Mucosa of rectum (tissue), 2 donors: ENCODE measurements around the gene COLEC11.
A peak's percentile ranks its signal among the peaks of the same experiment; 100 is the strongest.

ENCODE experiments used
- H3K27ac ChIP-seq, 2 donors: one replicate each; pipeline ENCODE4 v1.7.0; 2013; ENCODE audit warnings: inconsistent platforms in 2 of 2, low read depth in 2 of 2, low read length in 2 of 2
- H3K27me3 ChIP-seq, 2 donors: one replicate each; pipeline ENCODE4 v1.7.0; 2013; ENCODE audit warnings: low read length in 2 of 2; ENCODE audit not compliant: control insufficient read depth in 2 of 2, insufficient read depth in 2 of 2
- H3K36me3 ChIP-seq, 2 donors: one replicate each; pipeline ENCODE4 v1.7.0; 2013; ENCODE audit warnings: low read length in 2 of 2; ENCODE audit not compliant: control insufficient read depth in 2 of 2, insufficient read depth in 2 of 2
- H3K4me1 ChIP-seq, 2 donors: one replicate each; pipeline ENCODE4 v1.7.0; 2013; ENCODE audit warnings: low read length in 2 of 2, mild to moderate bottlenecking in 1 of 2; ENCODE audit not compliant: control insufficient read depth in 2 of 2, insufficient read depth in 2 of 2
- H3K4me3 ChIP-seq, 2 donors: one replicate each; pipeline ENCODE4 v1.7.0; 2013; ENCODE audit warnings: low read length in 2 of 2
- H3K9ac ChIP-seq, 2 donors: one replicate each; pipeline ENCODE4 v1.7.0; 2013; ENCODE audit warnings: low read length in 2 of 2, low read depth in 1 of 2, mild to moderate bottlenecking in 1 of 2
- H3K9me3 ChIP-seq, 2 donors: one replicate each; pipeline ENCODE4 v1.7.0; 2013; ENCODE audit warnings: low read length in 2 of 2; ENCODE audit not compliant: control insufficient read depth in 2 of 2
- donor health status: healthy.
- donor health status: Normal muscosa, but diverticular disease.

The COLEC11 gene

GRCh38 chr2:3651691-3652648 is 57.1 kb downstream of the COLEC11 start:
- Histone ChIP-seq H3K27ac (peak overlapping the region; percentile 36 to 65), H3K27me3 (peaks cover 0 to 5% of the 10 kb centered on the region in 2 donors), H3K9ac (peak overlapping the region; percentile 32 to 37), H3K4me1 (peaks cover 4 to 6% of the 10 kb centered on the region in 2 donors), H3K4me3 (peak overlapping the region; percentile 52 to 59), H3K9me3 (no peaks in the 10 kb centered on the region), H3K36me3 (no peaks in the 10 kb centered on the region)

GRCh38 chr2:3652896-3653625 is 58.1 kb downstream of the COLEC11 start:
- H3K27me3 ChIP-seq = peaks cover 0 to 5% of the 10 kb centered on the region in 2 donors
- H3K9me3 ChIP-seq = no peaks in the 10 kb centered on the region
- H3K36me3 ChIP-seq = no peaks in the 10 kb centered on the region
- H3K4me1 ChIP-seq = peaks cover 4 to 6% of the 10 kb centered on the region in 2 donors
- H3K9ac ChIP-seq = no peak overlapping the region
- no peak overlapping the region for H3K4me3 ChIP-seq
- no peak overlapping the region for H3K27ac ChIP-seq

- Histone ChIP-seq H3K9ac (no peak overlapping the region), H3K27ac (no peak overlapping the region), H3K27me3 (peaks cover 0 to 5% of the 10 kb centered on the region in 2 donors), H3K4me3 (no peak overlapping the region), H3K4me1 (peaks cover 4 to 6% of the 10 kb centered on the region in 2 donors), H3K36me3 (no peaks in the 10 kb centered on the region), H3K9me3 (no peaks in the 10 kb centered on the region)
These were observed 59.1 kb downstream of the COLEC11 start for GRCh38 chr2:3654011-3654410.

GRCh38 chr2:3654531-3655225 is 59.8 kb downstream of the COLEC11 start:
- Histone ChIP-seq H3K9me3 (no peaks in the 10 kb centered on the region), H3K4me3 (no peak overlapping the region), H3K36me3 (no peaks in the 10 kb centered on the region), H3K4me1 (peaks cover 4 to 6% of the 10 kb centered on the region in 2 donors), H3K27me3 (peaks cover 0 to 5% of the 10 kb centered on the region in 2 donors), H3K9ac (no peak overlapping the region), H3K27ac (no peak overlapping the region)

- Histone ChIP-seq H3K36me3 (no peaks in the 10 kb centered on the region), H3K4me1 (peaks cover 4 to 6% of the 10 kb centered on the region in 2 donors), H3K27me3 (peaks cover 0 to 5% of the 10 kb centered on the region in 2 donors), H3K4me3 (no peak overlapping the region), H3K27ac (no peak overlapping the region), H3K9ac (no peak overlapping the region), H3K9me3 (no peaks in the 10 kb centered on the region)
These were observed 61.2 kb downstream of the COLEC11 start for GRCh38 chr2:3655871-3656761.

GRCh38 chr2:3656762-3657721 is 62.1 kb downstream of the COLEC11 start:
- Histone ChIP-seq H3K4me1 (peaks cover 0 to 2% of the 10 kb centered on the region in 2 donors), H3K9ac (no peak overlapping the region), H3K4me3 (no peak overlapping the region), H3K27ac (no peak overlapping the region), H3K27me3 (peaks cover 0 to 2% of the 10 kb centered on the region in 2 donors), H3K36me3 (no peaks in the 10 kb centered on the region), H3K9me3 (no peaks in the 10 kb centered on the region)

- Histone ChIP-seq H3K9me3 (no peaks in the 10 kb centered on the region), H3K27ac (no peak within 1 kb of the TSS), H3K27me3 (no peaks in the 10 kb centered on the region), H3K4me3 (no peak within 1 kb of the TSS), H3K36me3 (no peaks in the 10 kb centered on the region), H3K4me1 (no peaks in the 10 kb centered on the region), H3K9ac (no peak within 1 kb of the TSS)
These were observed 63.0 kb downstream of the COLEC11 start, which contains the start of gene ALLC for GRCh38 chr2:3657881-3658280. TSS of gene ALLC (plus strand) at chr2:3658200. CDS start at chr2:3671158, 12,958 bp downstream.

- Histone ChIP-seq H3K9me3 (no peaks in the 10 kb centered on the region), H3K27me3 (no peaks in the 10 kb centered on the region), H3K9ac (no peak overlapping the region), H3K27ac (peak overlapping the region; percentile 5 to 23), H3K36me3 (no peaks in the 10 kb centered on the region), H3K4me3 (no peak overlapping the region), H3K4me1 (no peaks in the 10 kb centered on the region)
These were observed 64.8 kb downstream of the COLEC11 start for GRCh38 chr2:3659447-3660432.
